NCI-H510A (cell line): ENCODE measurements around the gene ST6GALNAC5.

Experiments
- DNase-seq: peaks from one replicate; lab custom pipeline; 2025; lab: John Stamatoyannopoulos, UW

The ST6GALNAC5 gene

GRCh38 chr1:77014073-77014788 lies 147.0 kb downstream of the ST6GALNAC5 start:
- DNase-seq = no peak

GRCh38 chr1:77015748-77016341 lies 148.6 kb downstream of the ST6GALNAC5 start:
- no peak for DNase-seq

GRCh38 chr1:77016386-77016985 lies 149.2 kb downstream of the ST6GALNAC5 start:
- DNase-seq = no peak

GRCh38 chr1:77018311-77018710 lies 151.0 kb downstream of the ST6GALNAC5 start:
- DNase-seq = no peak

DNA sequence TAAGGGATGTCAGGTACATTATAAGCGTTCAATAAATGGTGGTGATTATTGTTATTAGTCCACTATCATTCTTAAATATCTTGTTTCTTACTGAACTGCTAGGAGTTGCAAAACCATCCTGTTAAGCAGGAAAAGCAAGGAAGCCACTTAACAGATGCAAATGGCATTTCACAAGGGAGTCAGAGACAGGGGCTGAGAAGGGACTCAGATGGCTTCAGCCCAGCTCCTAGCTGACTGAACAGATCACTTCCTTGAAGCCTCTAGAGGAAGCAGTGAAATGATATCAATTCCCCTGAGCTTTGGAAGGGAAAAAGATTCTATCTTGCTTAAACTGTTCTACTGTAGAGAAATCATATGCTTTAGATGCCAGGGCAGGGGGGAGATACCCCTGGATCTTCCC lies 151.5 kb downstream of the ST6GALNAC5 start:
- peak; percentile 19 for DNase-seq

GRCh38 chr1:77021732-77022131 lies 154.5 kb downstream of the ST6GALNAC5 start:
- no peak for DNase-seq

- no peak for DNase-seq
Observed at GRCh38 chr1:77024500-77024899, 157.2 kb downstream of the ST6GALNAC5 start.

- no peak for DNase-seq
Observed at GRCh38 chr1:77025599-77025998, 158.3 kb downstream of the ST6GALNAC5 start.

DNA sequence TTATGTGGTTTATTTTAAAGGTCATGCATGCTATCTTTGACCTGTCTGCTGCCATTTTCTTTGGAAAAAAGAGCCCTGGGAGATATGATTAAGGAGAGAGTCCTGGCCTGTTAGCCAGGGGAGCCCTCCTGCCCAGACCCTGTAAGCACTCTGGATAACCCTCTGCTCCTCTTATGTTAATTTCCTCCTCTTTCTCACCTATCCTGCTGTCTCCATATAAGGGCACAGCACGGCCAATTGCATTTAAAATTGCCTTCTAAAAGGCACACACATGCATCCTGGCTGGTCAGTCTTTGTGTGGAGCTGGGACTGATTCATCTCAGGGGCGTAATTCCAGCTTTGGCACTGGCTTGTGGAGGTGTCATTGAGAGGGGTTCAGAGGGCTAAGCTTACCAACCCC lies 158.9 kb downstream of the ST6GALNAC5 start:
- DNase-seq = no peak

DNA sequence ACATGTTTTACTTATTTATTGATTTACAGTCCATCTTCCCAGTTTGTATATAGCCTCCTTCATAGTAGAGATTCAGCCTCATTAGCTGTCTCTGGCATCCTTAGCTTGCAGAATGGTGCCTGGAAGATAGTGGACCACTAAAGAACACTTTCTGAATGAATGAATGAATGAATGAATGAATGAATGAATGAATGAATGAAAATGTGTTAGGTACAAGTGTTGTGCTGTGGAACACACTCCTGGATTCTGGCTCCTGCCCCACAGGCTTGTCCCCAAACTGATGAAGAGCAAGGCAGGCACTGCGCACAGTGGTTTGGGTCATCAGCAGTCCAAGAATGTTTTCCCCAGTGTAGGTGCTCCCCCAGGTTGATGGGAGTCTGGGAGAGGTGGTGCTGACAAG lies 159.4 kb downstream of the ST6GALNAC5 start:
- no peak for DNase-seq

DNA sequence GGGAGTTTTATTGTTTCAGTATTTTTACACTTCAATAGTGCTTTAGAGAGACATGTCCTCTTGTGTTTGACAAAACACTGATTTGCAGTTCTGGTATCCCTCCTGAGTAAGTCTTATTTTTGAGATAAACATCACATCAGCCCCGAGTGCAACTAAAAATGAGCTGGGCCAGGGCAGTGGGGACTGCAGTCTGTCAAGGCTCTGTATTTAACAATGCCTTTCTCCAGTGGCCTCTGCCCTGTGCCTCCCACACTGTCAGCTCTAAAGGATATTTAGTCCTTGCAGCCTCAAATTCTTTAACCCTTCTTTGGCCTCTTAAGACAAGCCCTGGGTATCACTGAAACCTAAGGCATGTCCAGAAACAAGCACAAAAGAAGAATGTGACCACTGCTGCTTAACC lies 160.6 kb downstream of the ST6GALNAC5 start:
- no peak for DNase-seq

DNA sequence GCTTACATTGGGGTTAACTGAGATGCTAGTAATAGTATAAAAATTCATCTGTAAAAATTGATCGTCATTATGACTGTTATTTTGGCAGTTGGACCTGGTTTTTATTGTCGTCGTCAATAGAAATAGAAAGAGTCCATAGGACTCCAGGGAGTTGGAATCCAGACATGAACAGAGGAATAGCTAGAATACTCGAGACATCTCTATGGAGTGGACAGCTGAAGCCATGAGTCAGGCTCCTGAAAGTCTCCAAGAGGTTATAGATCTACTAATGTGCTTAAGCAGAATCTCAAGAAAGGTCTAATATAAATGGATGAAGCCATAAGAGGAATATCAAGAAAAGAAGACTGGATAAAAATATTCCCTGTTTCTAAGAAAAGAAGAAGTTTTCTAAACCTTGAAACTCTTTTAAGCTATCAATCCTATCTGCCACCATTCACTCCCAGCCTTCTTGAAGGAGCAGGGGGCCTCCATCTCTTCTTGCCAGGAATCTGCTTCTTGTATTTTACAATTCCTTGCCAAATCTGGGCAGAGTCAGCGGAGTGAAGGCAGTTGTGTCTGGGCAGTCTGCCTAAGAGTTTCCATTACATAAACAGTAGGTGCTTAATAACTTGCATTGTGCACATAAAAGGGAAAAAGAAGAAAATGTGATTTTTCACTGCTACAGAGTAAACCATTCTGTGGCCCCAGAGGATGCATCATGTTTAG lies 163.3 kb downstream of the ST6GALNAC5 start:
- DNase-seq = no peak

GRCh38 chr1:77031106-77031662 lies 163.9 kb downstream of the ST6GALNAC5 start:
- peak; percentile 69 for DNase-seq

- DNase-seq = no peak
Observed at GRCh38 chr1:77036560-77036959, 169.3 kb downstream of the ST6GALNAC5 start.

DNA sequence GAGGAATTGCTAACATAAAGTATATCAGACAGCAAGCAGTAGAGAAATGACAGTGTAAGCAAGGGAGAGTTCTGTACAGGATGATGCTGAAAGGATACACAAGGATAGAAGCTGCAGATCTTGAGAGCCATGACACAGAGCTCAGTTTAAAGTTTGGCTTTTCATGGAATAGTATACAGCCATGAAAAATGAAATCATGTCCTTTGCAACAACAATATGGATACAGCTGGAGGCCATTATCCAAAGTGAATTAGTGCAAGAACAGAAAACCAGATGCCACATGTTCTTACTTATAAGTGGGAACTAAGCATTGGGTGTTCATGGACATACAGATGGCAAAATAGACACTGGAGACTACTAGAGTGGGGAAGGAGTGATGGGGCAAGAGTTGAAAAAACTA lies 169.8 kb downstream of the ST6GALNAC5 start:
- DNase-seq = no peak

DNA sequence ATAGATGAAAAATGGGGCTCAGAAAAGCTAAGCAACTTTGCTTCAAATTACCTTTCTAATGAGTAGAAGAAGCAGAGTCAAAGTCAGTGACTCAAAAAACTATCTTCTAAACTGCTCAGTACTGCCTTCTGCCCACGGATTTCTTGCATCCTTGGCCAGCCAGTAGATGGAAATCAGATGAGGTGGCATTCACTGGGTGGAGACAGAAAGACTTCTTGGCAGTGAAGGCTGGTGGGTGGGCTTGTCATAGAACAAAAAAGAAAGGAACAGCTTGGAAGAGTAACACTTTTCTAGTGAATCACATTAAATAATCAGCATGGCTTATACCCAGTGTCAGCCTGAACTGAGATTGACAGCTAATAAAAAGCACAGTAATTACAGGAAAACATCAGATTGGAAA lies 170.7 kb downstream of the ST6GALNAC5 start:
- DNase-seq = no peak

- DNase-seq = no peak
Observed at GRCh38 chr1:77039111-77039510, 171.8 kb downstream of the ST6GALNAC5 start.

DNA sequence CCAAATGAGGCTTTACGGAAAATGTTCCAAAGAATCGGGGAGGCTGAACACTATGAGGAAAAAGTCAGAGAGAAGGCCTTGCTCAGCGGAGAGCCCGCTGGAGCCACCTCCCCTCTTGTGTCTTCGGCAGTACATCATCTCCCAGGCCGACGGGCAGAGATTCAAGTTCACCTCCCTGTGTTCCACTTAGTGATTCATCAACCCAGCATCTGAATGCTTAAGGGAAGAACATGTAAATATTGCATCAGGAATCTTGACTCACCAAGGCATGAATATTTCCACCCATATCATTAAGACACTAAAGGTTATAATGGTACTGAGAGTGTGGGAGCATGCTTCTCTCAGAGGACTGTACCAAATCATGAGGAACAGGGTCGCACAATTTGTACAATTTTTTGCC lies 172.5 kb downstream of the ST6GALNAC5 start:
- DNase-seq = no peak

GRCh38 chr1:77040826-77041225 lies 173.5 kb downstream of the ST6GALNAC5 start:
- DNase-seq = no peak

- no peak for DNase-seq
Observed at GRCh38 chr1:77044133-77044849, 177.0 kb downstream of the ST6GALNAC5 start.

DNA sequence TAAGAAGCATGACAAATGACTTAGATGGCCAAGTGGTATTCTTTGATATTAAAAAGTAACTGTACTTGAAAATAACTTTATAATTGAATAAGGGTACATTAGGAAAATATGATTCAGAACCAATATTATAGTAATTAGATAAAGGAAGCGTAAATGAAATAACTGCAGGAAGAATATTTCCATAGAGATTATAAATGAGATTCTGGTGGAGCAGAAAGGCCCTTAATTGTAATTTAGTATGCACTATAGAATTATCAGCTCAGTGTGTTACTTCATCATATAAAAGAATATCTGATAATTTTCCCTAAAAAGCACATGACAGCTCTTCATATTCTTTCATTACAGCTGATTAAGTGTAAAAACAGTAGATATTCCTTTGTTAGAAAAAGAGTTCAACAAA lies 180.3 kb downstream of the ST6GALNAC5 start:
- no peak for DNase-seq
